ENCODE data around the gene DPYSL4.

DNA sequence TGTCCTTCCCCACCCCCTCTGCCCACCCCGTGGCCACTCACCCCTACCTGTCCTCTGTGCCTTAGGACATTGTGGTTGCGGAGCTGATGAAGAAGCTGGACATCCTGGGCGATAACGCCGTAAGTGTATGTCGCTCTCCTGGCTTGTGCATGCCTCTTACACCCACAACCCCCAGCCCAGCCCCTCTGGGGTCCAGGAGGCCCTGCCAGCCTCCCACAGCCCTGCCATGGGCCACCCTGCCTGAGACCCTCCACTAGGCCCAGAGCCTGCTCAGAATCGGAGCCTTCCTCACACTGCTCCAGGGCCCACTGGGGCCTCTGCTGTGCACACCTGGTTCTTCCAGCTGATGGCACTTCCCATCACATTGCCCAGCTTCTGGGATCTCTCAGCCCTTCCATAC is 36.8 kb upstream of the DPYSL4 start:
- TF ChIP-seq ZNF274 (IDR thresholded peaks at IDR 0.05; ENCODE audit: low read depth, low read length) (no peak), YY1 (IDR thresholded peaks at IDR 0.05; ENCODE audit: insufficient read depth, insufficient read length) (no peak), SUZ12 (IDR thresholded peaks at IDR 0.05; ENCODE audit: extremely low read depth, insufficient read depth, insufficient read length) (no peak)
